HEK293 (cell line): ENCODE data around the gene NARF.
A peak's percentile ranks its signal among the peaks of the same experiment; 100 is the strongest.

Experiments
- CTCF ChIA-PET: fragments of 350-600 bp; formaldehyde crosslinking; extraction: SDS; loops from one replicate; lab custom pipeline; 2021; ENCODE audit warnings: antibody characterized with exemption; lab: Yijun Ruan, JAX
- POLR2A ChIA-PET: fragments of 300-600 bp; formaldehyde crosslinking; extraction: SDS; loops from one replicate; lab custom pipeline; 2020; ENCODE audit warnings: antibody characterized with exemption, inconsistent platforms; lab: Yijun Ruan, JAX
- H3K27ac ChIP-seq: fragments of 200-500 bp; sonication (Bioruptor generic); 2 replicates; pipeline ENCODE4 v1.5.1; 2014; ENCODE audit warnings: low read depth, low read length, control low read depth, inconsistent platforms; ENCODE audit errors: extremely low read depth
- H3K36me3 ChIP-seq, 2 experiments: fragments of 200-500 bp in 1 of 2; sonication (Bioruptor generic) in 1 of 2; 1 replicate in 1 of 2; 2 replicates in 1 of 2; pipeline ENCODE4 v1.5.1; 2014 to 2017; ENCODE audit warnings: inconsistent platforms in 2 of 2, low read length in 2 of 2; ENCODE audit not compliant: control insufficient read depth in 2 of 2, insufficient read depth in 1 of 2
- H3K4me1 ChIP-seq: fragments of 200-500 bp; sonication (Bioruptor generic); 2 replicates; pipeline ENCODE4 v1.5.1; 2014; ENCODE audit warnings: mild to moderate bottlenecking, low read length, inconsistent platforms; ENCODE audit not compliant: control insufficient read depth, insufficient read depth
- H3K4me3 ChIP-seq: 2 replicates; pipeline ENCODE4 v1.5.1; 2011; ENCODE audit warnings: low read depth, mild to moderate bottlenecking, control low read depth, low read length, moderate library complexity
- H3K9me3 ChIP-seq: fragments of 200-500 bp; sonication (Bioruptor generic); 2 replicates; pipeline ENCODE4 v1.5.1; 2014; ENCODE audit warnings: low read depth, low read length, inconsistent platforms; ENCODE audit not compliant: control insufficient read depth, insufficient read depth
- EGR2 ChIP-seq: fragments of 450-650 bp; formaldehyde crosslinking; IDR thresholded peaks from 2 replicates; pipeline ENCODE4 v1.5.1; 2016; ENCODE audit warnings: low read depth, missing biosample characterization, missing genetic modification characterization
- ZFHX2 ChIP-seq: fragments of 450-650 bp; formaldehyde crosslinking; conservative IDR thresholded peaks from 2 replicates; pipeline ENCODE4 v1.5.1; 2016; ENCODE audit warnings: missing biosample characterization, missing genetic modification characterization
- ZNF157 ChIP-seq: fragments of 450-650 bp; formaldehyde crosslinking; IDR thresholded peaks from 2 replicates; pipeline ENCODE4 v1.5.1; 2016; ENCODE audit warnings: missing biosample characterization, missing genetic modification characterization
- ZNF2 ChIP-seq: fragments of 450-650 bp; formaldehyde crosslinking; IDR thresholded peaks from 2 replicates; pipeline ENCODE4 v1.5.1; 2016; ENCODE audit warnings: missing biosample characterization, missing genetic modification characterization
- ZNF214 ChIP-seq: fragments of 450-650 bp; formaldehyde crosslinking; IDR thresholded peaks from 2 replicates; pipeline ENCODE4 v1.5.1; 2017; ENCODE audit warnings: missing biosample characterization, mild to moderate bottlenecking, missing genetic modification characterization, borderline replicate concordance
- ZNF280C ChIP-seq: fragments of 450-650 bp; formaldehyde crosslinking; IDR thresholded peaks from 2 replicates; pipeline ENCODE4 v1.5.1; 2016; ENCODE audit warnings: missing biosample characterization, missing genetic modification characterization
- ZNF280D ChIP-seq: fragments of 450-650 bp; formaldehyde crosslinking; IDR thresholded peaks from 2 replicates; pipeline ENCODE4 v1.5.1; 2016; ENCODE audit warnings: missing biosample characterization, missing genetic modification characterization
- ZNF302 ChIP-seq: fragments of 450-650 bp; formaldehyde crosslinking; IDR thresholded peaks from 2 replicates; pipeline ENCODE4 v1.5.1; 2016; ENCODE audit warnings: missing biosample characterization, missing genetic modification characterization, low read depth
- ZNF311 ChIP-seq: fragments of 450-650 bp; formaldehyde crosslinking; IDR thresholded peaks from 2 replicates; pipeline ENCODE4 v1.5.1; 2017; ENCODE audit warnings: missing biosample characterization, missing genetic modification characterization, borderline replicate concordance
- ZNF449 ChIP-seq: fragments of 450-650 bp; formaldehyde crosslinking; IDR thresholded peaks from 2 replicates; pipeline ENCODE4 v1.5.1; 2017; ENCODE audit warnings: missing biosample characterization, mild to moderate bottlenecking, missing genetic modification characterization, moderate library complexity
- ZNF585B ChIP-seq: fragments of 450-650 bp; formaldehyde crosslinking; IDR thresholded peaks from 2 replicates; pipeline ENCODE4 v1.5.1; 2016; ENCODE audit warnings: missing biosample characterization, missing genetic modification characterization
- ZNF600 ChIP-seq: fragments of 450-650 bp; formaldehyde crosslinking; IDR thresholded peaks from 2 replicates; pipeline ENCODE4 v1.5.1; 2016; ENCODE audit warnings: missing biosample characterization, missing genetic modification characterization
- ZNF621 ChIP-seq: fragments of 450-650 bp; formaldehyde crosslinking; IDR thresholded peaks from 2 replicates; pipeline ENCODE4 v1.5.1; 2017; ENCODE audit warnings: missing biosample characterization, missing genetic modification characterization
- ZSCAN23 ChIP-seq: fragments of 450-650 bp; formaldehyde crosslinking; IDR thresholded peaks from 2 replicates; pipeline ENCODE4 v1.5.1; 2016; ENCODE audit warnings: missing biosample characterization, missing genetic modification characterization

The NARF gene

GRCh38 chr17:82502207-82502606 is 43.7 kb downstream of the NARF start:
- H3K4me3 ChIP-seq, result no peak overlapping the region
- no peak for TF ChIP-seq ZNF449 (tag by site-specific recombination)
- TF ChIP-seq ZNF585B (tag by site-specific recombination), result peak; percentile 47
- no peak for TF ChIP-seq ZNF311
- no peak for TF ChIP-seq ZNF157 (tag by site-specific recombination)
- TF ChIP-seq, all 188 proteins: peak for 1
- ChIA-PET POLR2A (no interaction called here), CTCF (interaction anchor here (1.4 kb wide), 1 partner anchor 52 kb away, joined by 4 read pairs; no protein-coding TSS in a partner anchor)
- Histone ChIP-seq H3K9me3 (no peaks in the 10 kb centered on the region), H3K36me3 (no peaks in the 10 kb centered on the region), H3K27ac (no peak overlapping the region), H3K4me1 (no peaks in the 10 kb centered on the region)

GRCh38 chr17:82503094-82503727 is 44.7 kb downstream of the NARF start:
- H3K36me3 ChIP-seq, result no peaks in the 10 kb centered on the region
- H3K4me3 ChIP-seq, result no peak overlapping the region
- TF ChIP-seq ZNF280D (tag by site-specific recombination) (no peak), ZNF621 (tag by site-specific recombination) (no peak), ZNF280C (tag by site-specific recombination) (no peak), ZNF2 (tag by site-specific recombination) (no peak), ZFHX2 (tag by site-specific recombination) (0 out of 2 replicates have a peak, but pooled peaks have one; percentile 18), ZNF302 (no peak), ZNF214 (tag by site-specific recombination) (no peak), EGR2 (tag by site-specific recombination) (0 out of 2 replicates have a peak, but pooled peaks have one; percentile 25)
- H3K4me1 ChIP-seq, result no peaks in the 10 kb centered on the region
- H3K9me3 ChIP-seq, result no peaks in the 10 kb centered on the region
- H3K27ac ChIP-seq, result no peak overlapping the region
- ChIA-PET POLR2A (interaction anchor here (0.6 to 1.1 kb wide), 4 partner anchors 12 to 62 kb away, joined by 3 to 7 read pairs (median 4); no protein-coding TSS in a partner anchor), CTCF (interaction anchor here (0.5 to 0.9 kb wide), 3 partner anchors 12 to 78 kb away, joined by 3 to 5 read pairs (median 4); no protein-coding TSS in a partner anchor)

GRCh38 chr17:82503728-82504308 is 45.3 kb downstream of the NARF start:
- H3K4me1 ChIP-seq, result no peaks in the 10 kb centered on the region
- no peaks in the 10 kb centered on the region for H3K9me3 ChIP-seq
- no peak overlapping the region for H3K27ac ChIP-seq
- TF ChIP-seq ZNF600 (tag by site-specific recombination), result no peak
- no peak for TF ChIP-seq ZSCAN23 (tag by site-specific recombination)
- ChIA-PET CTCF (interaction anchor here (0.5 to 0.9 kb wide), 4 partner anchors 11 to 79 kb away, joined by 3 to 5 read pairs (median 4); no protein-coding TSS in a partner anchor), POLR2A (interaction anchor here (0.5 to 1.1 kb wide), 3 partner anchors 12 to 15 kb away, joined by 4 to 5 read pairs (median 4); no protein-coding TSS in a partner anchor)
- no peaks in the 10 kb centered on the region for H3K36me3 ChIP-seq
- H3K4me3 ChIP-seq, result no peak overlapping the region
